IMR-90 (cell line): ENCODE results near the gene SLC35F1. TPM values are rescaled to one million over a fixed set of nuclear protein-coding genes. Genes with fewer than 3 reads are reported as not detected.
"Not testable (repeated sequence)": the region's sequence is repeated elsewhere in the genome, so short reads cannot be mapped to it uniquely, and the experiment has no call there.

Source experiments
- ATAC-seq: fragments of 200-7000 bp; cut with Tn5 transposase; 2 replicates; pipeline ENCODE4 v1.9.1; 2020; ENCODE audit warnings: low read depth, mild to moderate bottlenecking, moderate library complexity
- BruUV-seq: library from RNA; stranded (reverse); fragments of 400-500 nt; replicated peaks from 2 replicates; lab custom pipeline; 2021; lab: Mats Ljungman, UMichigan
- CTCF ChIA-PET: fragments of 300-600 bp; formaldehyde crosslinking; extraction: SDS; loops from one replicate; lab custom pipeline; 2021; ENCODE audit warnings: antibody characterized with exemption; lab: Yijun Ruan, JAX
- POLR2A ChIA-PET: fragments of 300-600 bp; sonication (Branson Sonifier 250); formaldehyde crosslinking; loops from one replicate; lab custom pipeline; 2022; ENCODE audit warnings: antibody characterized with exemption; ENCODE audit not compliant: unreplicated experiment; lab: Charles Lee
- DNase-seq: peaks from one replicate; pipeline ENCODE4 v3.0.0; 2013
- H2AFZ ChIP-seq: replicated peaks from 2 replicates; pipeline ENCODE3; 2013; ENCODE audit warnings: low read length, mild to moderate bottlenecking; ENCODE audit not compliant: poor library complexity
- H2AK5ac ChIP-seq: 2 replicates; pipeline ENCODE4 v1.6.1; 2013; ENCODE audit warnings: low read depth, low read length, inconsistent platforms
- H2AK9ac ChIP-seq: replicated peaks from 2 replicates; pipeline ENCODE3; 2013; ENCODE audit warnings: mild to moderate bottlenecking, low read depth, low read length, moderate library complexity; ENCODE audit not compliant: poor library complexity
- H2BK120ac ChIP-seq: 2 replicates; pipeline ENCODE4 v1.6.1; 2013; ENCODE audit warnings: low read depth, low read length, inconsistent platforms
- H2BK15ac ChIP-seq: 3 replicates; pipeline ENCODE4 v1.6.1; 2013; ENCODE audit warnings: low read depth, low read length, inconsistent platforms
- H2BK20ac ChIP-seq: 2 replicates; pipeline ENCODE4 v1.6.1; 2013; ENCODE audit warnings: low read depth, mild to moderate bottlenecking, inconsistent platforms, low read length, moderate library complexity
- H2BK5ac ChIP-seq: 2 replicates; pipeline ENCODE4 v1.6.1; 2013; ENCODE audit warnings: mild to moderate bottlenecking, low read depth, low read length, inconsistent platforms; ENCODE audit not compliant: poor library complexity, severe bottlenecking
- H3K14ac ChIP-seq: replicated peaks from 2 replicates; pipeline ENCODE4 v1.6.1; 2013; ENCODE audit warnings: low read depth, low read length, inconsistent platforms
- H3K18ac ChIP-seq: 2 replicates; pipeline ENCODE4 v1.6.1; 2013; ENCODE audit warnings: low read depth, low read length, control low read depth
- H3K23ac ChIP-seq: 2 replicates; pipeline ENCODE4 v1.6.1; 2013; ENCODE audit warnings: low read depth, low read length, inconsistent platforms
- H3K27ac ChIP-seq: 2 replicates; pipeline ENCODE4 v1.5.1; 2013; ENCODE audit warnings: mild to moderate bottlenecking, control low read depth, low read length; ENCODE audit not compliant: insufficient read depth
- H3K27me3 ChIP-seq: 2 replicates; pipeline ENCODE4 v1.6.1; 2013; ENCODE audit warnings: low read length; ENCODE audit not compliant: control insufficient read depth, insufficient read depth
- H3K36me3 ChIP-seq: 2 replicates; pipeline ENCODE4 v1.6.1; 2013; ENCODE audit warnings: low read length, mixed read lengths; ENCODE audit not compliant: control insufficient read depth, insufficient read depth
- H3K4ac ChIP-seq: 2 replicates; pipeline ENCODE4 v1.6.1; 2013; ENCODE audit warnings: low read depth, low read length, inconsistent platforms
- H3K4me1 ChIP-seq: 2 replicates; pipeline ENCODE4 v1.6.1; 2013; ENCODE audit warnings: low read length, mixed read lengths; ENCODE audit not compliant: control insufficient read depth, insufficient read depth
- H3K4me2 ChIP-seq: 2 replicates; pipeline ENCODE4 v1.6.1; 2013; ENCODE audit warnings: low read depth, mild to moderate bottlenecking, control low read depth, low read length, moderate library complexity
- H3K4me3 ChIP-seq: 2 replicates; pipeline ENCODE4 v1.5.1; 2013; ENCODE audit warnings: low read depth, mild to moderate bottlenecking, control low read depth, low read length, moderate library complexity; ENCODE audit not compliant: insufficient read depth
- H3K56ac ChIP-seq: 2 replicates; pipeline ENCODE4 v1.6.1; 2013; ENCODE audit warnings: low read length, inconsistent platforms; ENCODE audit not compliant: insufficient read depth; ENCODE audit errors: extremely low read depth
- H3K79me1 ChIP-seq, 2 experiments: 2 replicates each; pipeline ENCODE4 v1.6.1; 2013; ENCODE audit warnings: low read length in 2 of 2, inconsistent platforms in 1 of 2, low read depth in 1 of 2
- H3K9ac ChIP-seq: 2 replicates; pipeline ENCODE4 v1.6.1; 2013; ENCODE audit warnings: low read depth, low read length, control low read depth
- H3K9me1 ChIP-seq: 2 replicates; pipeline ENCODE4 v1.6.1; 2013; ENCODE audit warnings: low read length, inconsistent platforms; ENCODE audit not compliant: insufficient read depth
- H3K9me3 ChIP-seq: 2 replicates; pipeline ENCODE4 v1.6.1; 2013; ENCODE audit warnings: low read length; ENCODE audit not compliant: control insufficient read depth, insufficient read depth
- H4K20me1 ChIP-seq: 2 replicates; pipeline ENCODE4 v1.6.1; 2013; ENCODE audit warnings: low read length, inconsistent platforms; ENCODE audit not compliant: insufficient read depth
- H4K5ac ChIP-seq: 2 replicates; pipeline ENCODE4 v1.6.1; 2013; ENCODE audit warnings: mild to moderate bottlenecking, low read depth, low read length, control low read depth
- H4K8ac ChIP-seq, 2 experiments: 2 replicates each; pipeline ENCODE4 v1.6.1; 2013; ENCODE audit warnings: low read depth in 2 of 2, low read length in 2 of 2, control low read depth in 1 of 2, inconsistent platforms in 1 of 2
- H4K91ac ChIP-seq: 2 replicates; pipeline ENCODE4 v1.6.1; 2013; ENCODE audit warnings: low read depth, low read length, inconsistent platforms; ENCODE audit not compliant: insufficient read depth
- CEBPB ChIP-seq: IDR thresholded peaks from 2 replicates; pipeline ENCODE4 v1.6.1; 2012; ENCODE audit warnings: low read depth, low read length, improper control_type of control experiment
- MAFK ChIP-seq: IDR thresholded peaks from 2 replicates; pipeline ENCODE4 v1.6.1; 2012; ENCODE audit warnings: low read depth, low read length, improper control_type of control experiment
- NFE2L2 ChIP-seq: fragments of 150-350 bp; IDR thresholded peaks from 2 replicates; pipeline ENCODE4 v1.6.1; 2016; ENCODE audit warnings: low read depth, mild to moderate bottlenecking, low read length
- POLR2A ChIP-seq: IDR thresholded peaks from 2 replicates; pipeline ENCODE4 v1.6.1; 2012; ENCODE audit warnings: mild to moderate bottlenecking, low read depth, low read length
- RFX5 ChIP-seq: IDR thresholded peaks from 2 replicates; pipeline ENCODE4 v1.8.0; 2012; ENCODE audit warnings: low read depth, mild to moderate bottlenecking, low read length, moderate library complexity
- WGBS, 2 experiments: methylation state at CpG; one replicate each; pipeline versions ENCODE4 v1.1.5 to v1.1.7; 2013; ENCODE audit warnings: missing lambda C conversion rate in 2 of 2; ENCODE audit not compliant: insufficient read length in 1 of 2; ENCODE audit errors: extremely low coverage in 2 of 2; 5-methylcytosine and 5-hydroxymethylcytosine counted together
- dilution Hi-C: fragments of 300-500 bp; cut with HindIII; formaldehyde crosslinking; loops from one replicate; pipeline ENCODE4 v1.14.3; 2018; ENCODE audit warnings: low sequenced_read_pairs; ENCODE audit not compliant: unreplicated experiment
- in situ Hi-C: fragments of 300-500 bp; cut with MboI; formaldehyde crosslinking; loops from 3 replicates; pipeline ENCODE4 v1.14.3; 2019; ENCODE audit warnings: low sequenced_read_pairs, inconsistent platforms, mixed read lengths
- intact Hi-C: fragments of 100-400 bp; cut with micrococcal nuclease; formaldehyde crosslinking; loops from 2 replicates; pipeline ENCODE4 v1.10.0; 2022
- polyA plus RNA-seq, 3 experiments: library from polyadenylated mRNA; depleted of rRNA; stranded (reverse); fragments of >200 nt; gene quantifications; 2 replicates each; pipeline ENCODE4 v1.2.3, GENCODE V29; 2012; ENCODE audit warnings: low replicate concordance in 1 of 3
- total RNA-seq: library from RNA; depleted of rRNA; stranded (reverse); fragments of >200 nt; gene quantifications from 2 replicates; pipeline ENCODE4 v1.2.3, GENCODE V29; 2012
- TF ChIP-seq, protein P1 (sequence below): fragments of 150-350 bp; IDR thresholded peaks from 2 replicates; pipeline ENCODE4 v1.6.1; 2017; ENCODE audit warnings: mild to moderate bottlenecking, antibody characterized with exemption, low read length, low read depth
- TF ChIP-seq, protein P2 (sequence below): conservative IDR thresholded peaks from 2 replicates; pipeline ENCODE4 v1.5.1; 2012; ENCODE audit warnings: mild to moderate bottlenecking, low read depth, low read length, improper control_type of control experiment

The SLC35F1 gene
- total and polyA plus RNA-seq, 2 of the 4 experiments (the other 2 are of a cell fraction): not detected

GRCh38 chr6:117961301-117961700, 54.2 kb downstream of the SLC35F1 start:
- Histone ChIP-seq H3K56ac (no peak overlapping the region), H3K9ac (no peak overlapping the region), H4K91ac (no peak overlapping the region), H2BK5ac (no peak overlapping the region), H3K27ac (no peak overlapping the region), H2AK5ac (no peak overlapping the region), H3K27me3 (no peaks in the 10 kb centered on the region), H3K4me2 (no peak overlapping the region), H3K9me1 (no peaks in the 10 kb centered on the region), H3K4ac (no peak overlapping the region), H3K4me1 (no peaks in the 10 kb centered on the region), H2AK9ac (no peak overlapping the region), H4K5ac (no peak overlapping the region), H3K14ac (no peak overlapping the region), H3K36me3 (no peaks in the 10 kb centered on the region), H4K20me1 (no peaks in the 10 kb centered on the region), H2BK20ac (no peak overlapping the region), H4K8ac (no peak overlapping the region), H3K79me1 (no peaks in the 10 kb centered on the region), H2BK120ac (no peak overlapping the region), H3K23ac (no peak overlapping the region), H3K18ac (no peak overlapping the region), H2AFZ (no peak overlapping the region), H2BK15ac (no peak overlapping the region), H3K9me3 (no peaks in the 10 kb centered on the region), H3K4me3 (no peak overlapping the region)
- no peak for TF ChIP-seq NFE2L2
- TF ChIP-seq, protein P1, sequence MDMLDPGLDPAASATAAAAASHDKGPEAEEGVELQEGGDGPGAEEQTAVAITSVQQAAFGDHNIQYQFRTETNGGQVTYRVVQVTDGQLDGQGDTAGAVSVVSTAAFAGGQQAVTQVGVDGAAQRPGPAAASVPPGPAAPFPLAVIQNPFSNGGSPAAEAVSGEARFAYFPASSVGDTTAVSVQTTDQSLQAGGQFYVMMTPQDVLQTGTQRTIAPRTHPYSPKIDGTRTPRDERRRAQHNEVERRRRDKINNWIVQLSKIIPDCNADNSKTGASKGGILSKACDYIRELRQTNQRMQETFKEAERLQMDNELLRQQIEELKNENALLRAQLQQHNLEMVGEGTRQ: no peak
- no peak for TF ChIP-seq MAFK
- no peak for TF ChIP-seq POLR2A
- TF ChIP-seq CEBPB: no peak
- TF ChIP-seq, protein P2, sequence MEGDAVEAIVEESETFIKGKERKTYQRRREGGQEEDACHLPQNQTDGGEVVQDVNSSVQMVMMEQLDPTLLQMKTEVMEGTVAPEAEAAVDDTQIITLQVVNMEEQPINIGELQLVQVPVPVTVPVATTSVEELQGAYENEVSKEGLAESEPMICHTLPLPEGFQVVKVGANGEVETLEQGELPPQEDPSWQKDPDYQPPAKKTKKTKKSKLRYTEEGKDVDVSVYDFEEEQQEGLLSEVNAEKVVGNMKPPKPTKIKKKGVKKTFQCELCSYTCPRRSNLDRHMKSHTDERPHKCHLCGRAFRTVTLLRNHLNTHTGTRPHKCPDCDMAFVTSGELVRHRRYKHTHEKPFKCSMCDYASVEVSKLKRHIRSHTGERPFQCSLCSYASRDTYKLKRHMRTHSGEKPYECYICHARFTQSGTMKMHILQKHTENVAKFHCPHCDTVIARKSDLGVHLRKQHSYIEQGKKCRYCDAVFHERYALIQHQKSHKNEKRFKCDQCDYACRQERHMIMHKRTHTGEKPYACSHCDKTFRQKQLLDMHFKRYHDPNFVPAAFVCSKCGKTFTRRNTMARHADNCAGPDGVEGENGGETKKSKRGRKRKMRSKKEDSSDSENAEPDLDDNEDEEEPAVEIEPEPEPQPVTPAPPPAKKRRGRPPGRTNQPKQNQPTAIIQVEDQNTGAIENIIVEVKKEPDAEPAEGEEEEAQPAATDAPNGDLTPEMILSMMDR: no peak
- no peak for TF ChIP-seq RFX5
- dilution Hi-C loops: no loop called here
- POLR2A ChIA-PET: no interaction called here
- ATAC-seq (no peak), DNase-seq (no peak)
- BruUV-seq: no TSS peak
- CTCF ChIA-PET: interaction anchor here (1.3 kb wide), 1 partner anchor 14 kb away, joined by 4 read pairs; no protein-coding TSS in a partner anchor
- in situ Hi-C loops: no loop called here
- intact Hi-C loops: no loop called here
- no CpG with 5 or more reads among the region's 3 CpGs for WGBS, 2 experiments

- DNase-seq, H3K27ac ChIP-seq, dilution Hi-C loops, H3K27me3 ChIP-seq, H3K14ac ChIP-seq, H3K36me3 ChIP-seq, H2AK9ac ChIP-seq, H2BK20ac ChIP-seq, CTCF ChIA-PET, intact Hi-C loops, H2BK120ac ChIP-seq, H4K91ac ChIP-seq, H3K4me1 ChIP-seq, H4K5ac ChIP-seq, in situ Hi-C loops, H2AK5ac ChIP-seq, H2AFZ ChIP-seq, H3K56ac ChIP-seq, BruUV-seq, H3K23ac ChIP-seq, H2BK5ac ChIP-seq, H3K79me1 ChIP-seq, H3K9ac ChIP-seq, H3K4ac ChIP-seq, H3K18ac ChIP-seq, H4K20me1 ChIP-seq, H2BK15ac ChIP-seq, H3K4me3 ChIP-seq, H3K9me1 ChIP-seq, H3K9me3 ChIP-seq, POLR2A ChIA-PET, H3K4me2 ChIP-seq, ATAC-seq, H4K8ac ChIP-seq: not testable (repeated sequence)
- whole genome bisulfite sequencing, 2 experiments: 71% methylated on average over 4 of the region's 7 CpGs; no CpG with 5 or more reads in 1 of the 2 experiments
Observed at GRCh38 chr6:117965763-117966162, 58.7 kb downstream of the SLC35F1 start.
